Smooth muscle cell (in vitro differentiated cells): ENCODE results near the gene SPN. TPM values are rescaled to one million over a fixed set of nuclear protein-coding genes. Genes with fewer than 3 reads are reported as not detected.
"Not testable (repeated sequence)": the region's sequence is repeated elsewhere in the genome, so short reads cannot be mapped to it uniquely, and the experiment has no call there.

Experiments
- DNase-seq: peaks from one replicate; lab custom pipeline; 2025; ENCODE audit not compliant: unreplicated experiment; lab: John Stamatoyannopoulos, UW
- H2AFZ ChIP-seq: fragments of 200-600 bp; sonication (generic); 2 replicates; pipeline ENCODE4 v1.6.0; 2016; ENCODE audit warnings: antibody characterized with exemption, low read depth, mild to moderate bottlenecking
- H3F3A ChIP-seq: fragments of 200-600 bp; sonication (generic); 2 replicates; pipeline ENCODE4 v1.6.0; 2017; ENCODE audit warnings: antibody characterized with exemption, low read depth
- H3K27ac ChIP-seq: fragments of 200-600 bp; sonication (generic); 2 replicates; pipeline ENCODE4 v1.5.1; 2016; ENCODE audit warnings: low read depth, mild to moderate bottlenecking
- H3K27me3 ChIP-seq: fragments of 200-600 bp; sonication (generic); 2 replicates; pipeline ENCODE4 v1.6.1; 2016; ENCODE audit warnings: low read depth, mild to moderate bottlenecking
- H3K36me3 ChIP-seq: fragments of 200-600 bp; sonication (generic); 2 replicates; pipeline ENCODE4 v1.5.1; 2016; ENCODE audit warnings: low read depth
- H3K4me1 ChIP-seq: fragments of 200-600 bp; sonication (generic); 2 replicates; pipeline ENCODE4 v1.5.1; 2016; ENCODE audit warnings: low read depth
- H3K4me2 ChIP-seq: fragments of 200-600 bp; sonication (generic); 2 replicates; pipeline ENCODE4 v1.6.0; 2016; ENCODE audit warnings: mild to moderate bottlenecking
- H3K4me3 ChIP-seq: fragments of 200-600 bp; sonication (generic); 2 replicates; pipeline ENCODE4 v1.5.1; 2016; ENCODE audit warnings: mild to moderate bottlenecking
- H3K79me2 ChIP-seq: fragments of 200-600 bp; sonication (generic); 2 replicates; pipeline ENCODE4 v1.6.0; 2016; ENCODE audit warnings: low read depth, mild to moderate bottlenecking
- H3K9ac ChIP-seq: fragments of 200-600 bp; sonication (generic); 2 replicates; pipeline ENCODE4 v1.6.0; 2016; ENCODE audit warnings: low read depth
- H3K9me3 ChIP-seq: fragments of 200-600 bp; sonication (generic); replicated peaks from 2 replicates; pipeline ENCODE4 v1.5.1; 2016; ENCODE audit warnings: low read depth
- H4K20me1 ChIP-seq: fragments of 200-600 bp; sonication (generic); 2 replicates; pipeline ENCODE4 v1.6.0; 2016; ENCODE audit warnings: low read depth
- WGBS: methylation state at CpG from one replicate; pipeline ENCODE4 v1.1.7; 2016; ENCODE audit warnings: low lambda C conversion rate; 5-methylcytosine and 5-hydroxymethylcytosine counted together
- polyA plus RNA-seq: library from polyadenylated mRNA; unstranded; fragments of >200 nt; fragmentation: Nextera tagmentation; extraction: Ambion mirVana; gene quantifications from 2 replicates; pipeline ENCODE4 v1.2.1, GENCODE V29; 2016
- total RNA-seq: library from RNA; depleted of rRNA; stranded (reverse); fragments of >200 nt; gene quantifications from 2 replicates; pipeline ENCODE4 v1.2.3, GENCODE V29; 2014
- TF ChIP-seq, protein P1 (sequence below): fragments of 200-600 bp; sonication (generic); IDR thresholded peaks from 2 replicates; pipeline ENCODE4 v1.5.1; 2017; ENCODE audit warnings: borderline replicate concordance, mild to moderate bottlenecking, antibody characterized with exemption; ENCODE audit not compliant: insufficient read depth, poor library complexity, severe bottlenecking

The SPN gene
- total and polyA plus RNA-seq, 2 experiments from 2014 or later: not detected

DNA sequence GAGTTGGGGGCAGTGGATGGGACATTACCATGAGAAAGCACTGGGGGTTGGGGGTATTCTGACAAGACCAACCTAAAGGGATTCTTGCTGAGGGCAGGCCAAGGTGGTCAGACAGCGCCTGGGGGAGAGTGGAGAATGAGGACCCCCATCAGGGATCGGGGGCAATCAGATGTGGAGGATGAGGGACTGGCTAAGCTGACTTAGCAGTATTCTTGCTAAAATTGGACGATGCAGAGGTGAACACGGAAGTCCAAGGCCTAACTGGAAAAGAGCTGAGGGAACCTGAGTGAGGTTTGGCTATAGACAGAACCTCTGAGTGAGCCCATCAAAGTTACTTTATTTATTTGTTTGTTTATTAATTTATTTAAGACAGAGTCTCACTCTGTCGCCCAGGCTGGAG is 25.1 kb downstream of the SPN start:
- Histone ChIP-seq H2AFZ (no peak overlapping the region), H3K9me3 (no peaks in the 10 kb centered on the region), H3F3A (no peaks in the 10 kb centered on the region), H3K9ac (no peak overlapping the region), H3K4me3 (no peak overlapping the region), H3K27ac (no peak overlapping the region), H3K4me1 (no peaks in the 10 kb centered on the region), H3K27me3 (no peaks in the 10 kb centered on the region), H3K36me3 (no peaks in the 10 kb centered on the region), H3K79me2 (peaks cover 95% of the 10 kb centered on the region), H3K4me2 (no peak overlapping the region), H4K20me1 (peaks cover 100% of the 10 kb centered on the region)
- no peak for DNase-seq
- TF ChIP-seq, protein P1, sequence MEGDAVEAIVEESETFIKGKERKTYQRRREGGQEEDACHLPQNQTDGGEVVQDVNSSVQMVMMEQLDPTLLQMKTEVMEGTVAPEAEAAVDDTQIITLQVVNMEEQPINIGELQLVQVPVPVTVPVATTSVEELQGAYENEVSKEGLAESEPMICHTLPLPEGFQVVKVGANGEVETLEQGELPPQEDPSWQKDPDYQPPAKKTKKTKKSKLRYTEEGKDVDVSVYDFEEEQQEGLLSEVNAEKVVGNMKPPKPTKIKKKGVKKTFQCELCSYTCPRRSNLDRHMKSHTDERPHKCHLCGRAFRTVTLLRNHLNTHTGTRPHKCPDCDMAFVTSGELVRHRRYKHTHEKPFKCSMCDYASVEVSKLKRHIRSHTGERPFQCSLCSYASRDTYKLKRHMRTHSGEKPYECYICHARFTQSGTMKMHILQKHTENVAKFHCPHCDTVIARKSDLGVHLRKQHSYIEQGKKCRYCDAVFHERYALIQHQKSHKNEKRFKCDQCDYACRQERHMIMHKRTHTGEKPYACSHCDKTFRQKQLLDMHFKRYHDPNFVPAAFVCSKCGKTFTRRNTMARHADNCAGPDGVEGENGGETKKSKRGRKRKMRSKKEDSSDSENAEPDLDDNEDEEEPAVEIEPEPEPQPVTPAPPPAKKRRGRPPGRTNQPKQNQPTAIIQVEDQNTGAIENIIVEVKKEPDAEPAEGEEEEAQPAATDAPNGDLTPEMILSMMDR: no peak
- 90% methylated on average over 5 of the region's 5 CpGs for WGBS

DNA sequence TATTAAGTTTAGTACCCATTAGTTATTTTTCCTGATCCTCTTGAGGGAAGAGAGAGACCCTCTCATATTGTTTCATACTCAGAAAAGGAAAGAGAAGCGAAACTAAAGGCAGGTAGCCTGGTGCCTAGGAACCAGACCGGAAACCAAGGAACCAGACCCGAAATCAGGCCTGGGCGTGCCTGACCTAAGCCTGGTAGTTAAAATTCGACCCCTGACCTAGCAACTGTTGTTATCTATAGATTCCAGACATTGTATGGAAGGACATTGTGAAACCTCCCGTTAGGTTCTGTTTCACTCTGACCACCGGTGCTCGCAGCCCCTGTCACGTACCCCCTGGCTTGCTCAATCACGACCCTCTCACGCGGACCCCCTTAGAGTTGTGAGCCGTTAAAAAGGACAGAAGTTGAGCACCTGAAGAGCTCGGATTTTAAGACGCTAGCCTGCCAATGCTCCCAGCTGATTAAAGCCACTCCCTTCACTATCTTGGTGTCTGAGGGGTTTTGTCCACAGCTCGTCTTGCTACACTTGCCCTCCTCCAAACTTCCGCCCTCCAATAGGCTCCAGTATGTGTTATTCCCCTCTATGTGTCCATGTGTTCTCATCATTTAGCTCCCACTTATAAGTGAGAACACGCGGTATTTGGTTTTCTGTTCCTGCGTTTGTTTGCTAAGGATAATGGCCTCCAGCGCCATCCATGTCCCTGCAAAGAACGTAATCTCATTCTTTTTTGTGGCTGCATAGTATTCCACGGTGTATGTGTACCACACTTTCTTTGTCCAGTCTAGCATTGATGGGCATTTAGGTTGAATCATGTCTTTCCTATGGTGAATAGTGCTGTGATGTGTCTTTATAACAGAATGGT is 26.7 kb downstream of the SPN start:
- not testable (repeated sequence) for H3K9ac ChIP-seq, DNase-seq, H3F3A ChIP-seq, H3K4me1 ChIP-seq, H3K36me3 ChIP-seq, H3K4me3 ChIP-seq, H2AFZ ChIP-seq, H3K4me2 ChIP-seq, H3K27ac ChIP-seq, H3K27me3 ChIP-seq, H3K9me3 ChIP-seq
- H3K79me2 ChIP-seq: peaks cover 84% of the 10 kb centered on the region
- peaks cover 100% of the 10 kb centered on the region for H4K20me1 ChIP-seq
- WGBS: 92% methylated on average over 23 of the region's 23 CpGs

DNA sequence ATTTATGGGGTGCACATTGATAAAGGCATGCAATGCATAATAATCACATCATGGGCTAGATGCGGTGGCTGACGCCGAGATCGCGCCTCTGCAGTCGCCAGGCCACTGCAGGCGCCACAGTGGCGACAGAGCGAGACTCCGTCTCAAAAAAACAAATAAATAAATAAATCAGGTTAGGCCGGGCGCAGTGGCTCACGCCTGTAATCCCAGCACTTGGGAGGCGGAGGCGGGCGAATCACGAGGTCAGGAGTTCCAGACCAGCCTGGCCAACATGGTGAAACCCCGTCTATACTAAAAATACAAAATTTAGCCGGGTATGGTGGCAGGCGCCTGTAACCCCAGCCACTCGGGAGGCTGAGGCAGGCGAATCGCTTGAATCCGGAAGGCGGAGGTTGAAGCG is 29.6 kb downstream of the SPN start:
- Histone ChIP-seq H3K79me2 (peaks cover 55% of the 10 kb centered on the region), H4K20me1 (peaks cover 100% of the 10 kb centered on the region)
- H3K9ac ChIP-seq, H3K4me1 ChIP-seq, H3F3A ChIP-seq, H3K36me3 ChIP-seq, H3K4me3 ChIP-seq, H3K4me2 ChIP-seq, H3K27ac ChIP-seq, H3K27me3 ChIP-seq, H2AFZ ChIP-seq, DNase-seq, H3K9me3 ChIP-seq: not testable (repeated sequence)
- 97% methylated on average over 26 of the region's 26 CpGs for WGBS

DNA sequence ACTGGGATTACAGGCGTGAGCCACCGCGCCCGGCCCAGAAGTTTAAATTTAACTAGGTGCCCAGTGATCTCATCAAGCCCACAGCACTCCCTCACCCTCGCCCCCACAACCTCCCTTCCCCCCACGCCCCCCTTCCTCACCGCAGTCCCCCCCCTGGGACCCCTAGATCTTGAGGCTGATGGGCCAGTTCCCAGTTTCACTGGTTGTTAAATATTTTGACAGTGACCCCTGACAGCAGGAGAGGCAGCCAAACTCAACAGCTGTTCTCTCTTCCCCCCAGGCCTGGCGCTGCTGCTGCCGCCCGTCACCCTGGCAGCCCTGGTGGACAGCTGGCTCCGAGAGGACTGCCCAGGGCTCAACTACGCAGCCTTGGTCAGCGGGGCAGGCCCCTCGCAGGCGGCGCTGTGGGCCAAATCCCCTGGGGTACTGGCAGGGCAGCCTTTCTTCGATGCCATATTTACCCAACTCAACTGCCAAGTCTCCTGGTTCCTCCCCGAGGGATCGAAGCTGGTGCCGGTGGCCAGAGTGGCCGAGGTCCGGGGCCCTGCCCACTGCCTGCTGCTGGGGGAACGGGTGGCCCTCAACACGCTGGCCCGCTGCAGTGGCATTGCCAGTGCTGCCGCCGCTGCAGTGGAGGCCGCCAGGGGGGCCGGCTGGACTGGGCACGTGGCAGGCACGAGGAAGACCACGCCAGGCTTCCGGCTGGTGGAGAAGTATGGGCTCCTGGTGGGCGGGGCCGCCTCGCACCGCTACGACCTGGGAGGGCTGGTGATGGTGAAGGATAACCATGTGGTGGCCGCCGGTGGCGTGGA is 31.5 kb downstream of the SPN start:
- Histone ChIP-seq H3K27ac (no peak overlapping the region), H3K27me3 (no peaks in the 10 kb centered on the region), H4K20me1 (peaks cover 80% of the 10 kb centered on the region), H3K9me3 (no peaks in the 10 kb centered on the region), H3K79me2 (peaks cover 36% of the 10 kb centered on the region), H3K4me2 (no peak overlapping the region), H3K4me3 (no peak overlapping the region), H3K9ac (no peak overlapping the region), H3F3A (no peaks in the 10 kb centered on the region), H2AFZ (no peak overlapping the region), H3K36me3 (no peaks in the 10 kb centered on the region), H3K4me1 (no peaks in the 10 kb centered on the region)
- no peak for DNase-seq
- 97% methylated on average over 41 of the region's 41 CpGs for WGBS
- TF ChIP-seq, protein P1: no peak

DNA sequence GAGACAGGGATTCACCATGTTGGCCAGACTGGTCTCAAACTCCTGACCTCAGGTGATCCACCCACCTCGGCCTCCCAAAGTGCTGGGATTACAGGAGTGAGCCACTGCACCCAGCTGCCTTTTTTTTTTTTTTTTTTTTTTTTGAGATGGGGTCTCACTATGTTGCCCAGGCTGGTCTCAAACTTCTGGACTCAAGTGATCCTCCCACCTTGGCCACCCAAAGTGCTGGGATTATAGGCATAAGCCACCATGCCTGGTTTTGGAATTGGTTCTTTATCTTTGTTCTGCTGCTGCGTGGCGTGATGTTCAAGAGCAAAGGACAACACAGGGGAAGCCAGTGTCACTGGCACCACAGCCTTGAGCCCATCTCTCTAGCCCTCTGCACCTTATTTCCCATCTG is 32.6 kb downstream of the SPN start:
- H3K27ac ChIP-seq, H3K36me3 ChIP-seq, H3K4me3 ChIP-seq, H3F3A ChIP-seq, H3K9ac ChIP-seq, H3K9me3 ChIP-seq, H2AFZ ChIP-seq, DNase-seq, H3K4me1 ChIP-seq, H3K4me2 ChIP-seq, H3K27me3 ChIP-seq: not testable (repeated sequence)
- H3K79me2 ChIP-seq: peaks cover 26% of the 10 kb centered on the region
- peaks cover 70% of the 10 kb centered on the region for H4K20me1 ChIP-seq
- 98% methylated on average over 3 of the region's 3 CpGs for WGBS
